HG03025 (cell line): ENCODE results near the gene ERCC3.

Experiments used
- ATAC-seq: cut with Tn5 transposase; IDR thresholded peaks from one replicate; pipeline ENCODE4 v1.9.1; 2021; ENCODE audit warnings: mild to moderate bottlenecking, moderate library complexity; ENCODE audit not compliant: unreplicated experiment, low FRiP score

The ERCC3 gene

DNA sequence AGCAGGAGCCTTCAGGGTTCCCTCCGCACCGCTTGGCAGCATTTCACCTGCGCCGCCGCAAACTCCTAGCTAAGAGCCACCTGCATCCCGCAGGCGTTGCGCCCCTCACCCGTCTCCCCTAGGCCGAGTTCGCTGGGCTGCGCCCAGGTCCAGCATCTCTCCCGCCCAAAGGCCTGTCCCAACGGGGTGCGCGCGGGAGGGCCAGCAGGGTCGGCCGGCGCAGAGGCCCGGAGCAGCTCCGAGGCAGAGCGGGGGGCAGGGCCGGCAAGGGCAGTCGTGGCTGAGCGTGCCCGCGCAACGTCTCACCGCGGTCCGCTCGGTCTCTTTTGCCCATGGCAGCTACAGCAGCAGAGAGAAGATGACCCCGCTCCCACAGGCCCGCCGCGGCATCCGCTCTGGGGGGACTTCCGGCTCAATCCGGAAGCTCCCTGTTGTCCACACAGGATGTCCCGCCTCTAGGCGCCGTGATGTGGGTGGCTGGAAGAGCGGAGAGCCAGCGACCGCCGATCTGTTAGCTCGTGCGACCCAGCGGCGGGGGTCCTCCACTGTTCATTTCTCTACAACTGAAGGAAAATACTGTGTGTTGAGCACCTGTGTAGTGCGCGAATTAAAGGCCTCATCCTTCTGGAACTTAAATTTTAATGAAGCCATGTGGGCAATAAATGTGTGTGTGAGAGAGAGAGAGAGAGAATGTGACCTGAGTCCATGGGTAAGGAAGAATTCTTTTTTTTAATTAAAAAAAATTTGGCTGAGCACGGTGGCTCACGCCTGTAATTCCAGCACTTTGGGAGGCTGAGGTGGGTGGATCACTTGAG is at the start of gene ERCC3:
TSS of gene ERCC3 (minus strand) at position 397 of the 815 bp plus-strand sequence. CDS start at position 334, 63 bp downstream.
- ATAC-seq, result peak; percentile 97

DNA sequence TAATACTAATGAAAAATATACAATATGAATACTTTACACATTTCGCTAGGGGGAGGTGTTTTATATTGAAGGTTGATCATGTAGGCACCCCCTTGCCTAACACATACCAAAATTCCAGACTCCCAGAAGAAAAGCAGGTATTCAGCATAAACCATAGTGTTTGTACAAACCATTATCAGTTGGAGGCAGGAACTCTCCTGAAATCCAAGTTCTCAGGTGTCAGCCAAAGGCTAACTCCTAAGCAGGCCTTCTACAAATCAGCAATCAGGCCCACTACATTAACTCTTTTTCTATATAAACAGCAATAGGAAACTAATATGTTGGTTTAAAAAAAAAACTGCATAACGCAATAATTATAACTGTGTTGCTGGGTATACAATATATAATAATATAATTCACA is 49.3 kb upstream of the ERCC3 start:
- no peak for ATAC-seq

- ATAC-seq, result peak; percentile 59
These were observed 48.2 kb upstream of the ERCC3 start for GRCh38 chr2:127342101-127342500.

GRCh38 chr2:127332335-127332734 is 38.4 kb upstream of the ERCC3 start:
- no peak for ATAC-seq

- ATAC-seq, result no peak
These were observed 36.8 kb upstream of the ERCC3 start for GRCh38 chr2:127330753-127331152.

DNA sequence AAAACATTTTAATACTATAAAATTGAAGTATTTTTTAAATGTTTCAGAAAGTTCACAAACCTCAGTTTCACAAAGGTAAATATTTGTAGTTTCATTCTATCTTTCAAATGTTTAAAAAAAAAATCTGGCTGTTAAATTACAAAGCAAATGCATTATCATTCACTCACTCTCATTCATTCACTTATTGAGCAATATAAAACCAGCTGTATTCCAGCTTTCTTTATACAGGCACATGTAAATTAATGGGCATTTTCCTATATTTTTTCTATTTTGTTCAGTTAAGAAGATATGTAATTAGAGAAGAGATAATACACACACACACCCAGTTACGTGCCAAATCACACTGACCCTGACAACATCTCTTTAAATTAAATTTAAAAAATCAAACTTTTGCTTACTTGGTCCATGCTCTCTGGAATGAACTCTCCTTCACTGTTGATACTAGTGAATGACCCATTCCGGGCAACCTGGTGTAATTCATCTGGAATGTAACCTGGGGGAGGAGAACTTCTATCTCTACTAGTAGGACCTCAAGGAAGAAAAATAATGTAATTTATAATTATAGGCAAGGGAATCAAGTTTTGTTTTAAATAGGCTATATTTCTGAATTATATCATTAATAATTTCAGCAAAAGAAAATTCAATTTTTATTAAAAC is 32.5 kb upstream of the ERCC3 start:
- no peak for ATAC-seq

- no peak for ATAC-seq
These were observed 30.7 kb upstream of the ERCC3 start for GRCh38 chr2:127324635-127325034.

DNA sequence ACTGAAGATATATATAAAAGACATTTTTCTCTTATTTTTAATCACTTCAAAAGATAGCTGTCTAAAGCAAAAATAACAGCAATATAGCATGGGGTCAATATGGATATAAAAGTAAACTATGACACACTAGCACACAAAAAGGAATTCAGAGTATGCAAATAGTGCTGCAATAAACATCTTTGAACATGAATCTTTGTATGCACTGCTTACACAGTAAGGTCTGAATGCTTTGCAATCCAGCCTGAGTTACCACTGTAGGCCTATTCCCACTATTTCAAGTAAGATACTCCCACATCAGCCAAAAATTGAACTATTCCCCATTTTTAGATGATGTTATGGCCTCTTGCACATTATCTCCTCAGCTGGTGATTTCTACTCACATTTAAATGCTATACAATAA is 27.4 kb upstream of the ERCC3 start:
- no peak for ATAC-seq

GRCh38 chr2:127320586-127321275 is 26.8 kb upstream of the ERCC3 start:
- ATAC-seq, result no peak

GRCh38 chr2:127320067-127320466 is 26.1 kb upstream of the ERCC3 start:
- no peak for ATAC-seq

DNA sequence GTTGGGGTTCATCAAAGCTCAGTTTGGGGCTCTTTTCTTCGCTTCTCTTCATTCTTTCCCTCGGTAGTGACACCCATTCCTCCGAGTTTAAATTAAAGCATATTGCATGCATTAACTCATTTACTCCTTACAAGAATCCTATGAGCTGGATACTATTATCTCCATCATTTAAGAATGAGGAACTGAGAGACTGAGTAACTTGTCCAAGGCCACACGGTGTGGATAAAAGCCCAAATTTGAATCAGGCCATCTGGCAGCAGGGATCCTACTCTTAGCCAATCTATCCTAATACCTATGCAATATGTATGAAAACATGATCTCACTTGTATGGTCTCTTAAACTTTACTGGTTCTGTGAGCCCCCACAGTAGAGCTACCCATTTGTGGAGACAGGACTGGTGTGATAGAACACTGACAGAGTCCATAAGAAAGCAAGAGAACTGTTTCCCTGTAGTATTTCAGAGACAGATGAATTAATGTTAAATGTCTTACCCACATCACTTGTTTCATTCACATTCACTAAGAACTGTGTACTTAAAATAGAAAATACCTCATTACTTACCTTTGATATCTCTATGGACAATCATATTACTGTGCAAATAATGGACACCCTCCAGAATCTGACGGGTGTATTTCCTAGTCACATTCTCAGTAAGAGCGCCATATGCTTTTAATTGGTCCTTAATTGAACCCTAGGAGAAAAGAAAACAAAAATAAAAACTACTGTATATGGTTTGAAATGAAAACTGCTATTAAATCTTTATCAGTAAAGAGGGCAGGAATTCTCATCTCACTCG is 20.4 kb upstream of the ERCC3 start:
- no peak for ATAC-seq

GRCh38 chr2:127313406-127313805 is 19.5 kb upstream of the ERCC3 start:
- ATAC-seq, result peak; percentile 77

- ATAC-seq, result no peak
These were observed 17.0 kb upstream of the ERCC3 start for GRCh38 chr2:127310980-127311379.

- ATAC-seq, result no peak
These were observed 15.5 kb upstream of the ERCC3 start for GRCh38 chr2:127309468-127309867.

- no peak for ATAC-seq
These were observed 14.7 kb upstream of the ERCC3 start for GRCh38 chr2:127308586-127309138.

DNA sequence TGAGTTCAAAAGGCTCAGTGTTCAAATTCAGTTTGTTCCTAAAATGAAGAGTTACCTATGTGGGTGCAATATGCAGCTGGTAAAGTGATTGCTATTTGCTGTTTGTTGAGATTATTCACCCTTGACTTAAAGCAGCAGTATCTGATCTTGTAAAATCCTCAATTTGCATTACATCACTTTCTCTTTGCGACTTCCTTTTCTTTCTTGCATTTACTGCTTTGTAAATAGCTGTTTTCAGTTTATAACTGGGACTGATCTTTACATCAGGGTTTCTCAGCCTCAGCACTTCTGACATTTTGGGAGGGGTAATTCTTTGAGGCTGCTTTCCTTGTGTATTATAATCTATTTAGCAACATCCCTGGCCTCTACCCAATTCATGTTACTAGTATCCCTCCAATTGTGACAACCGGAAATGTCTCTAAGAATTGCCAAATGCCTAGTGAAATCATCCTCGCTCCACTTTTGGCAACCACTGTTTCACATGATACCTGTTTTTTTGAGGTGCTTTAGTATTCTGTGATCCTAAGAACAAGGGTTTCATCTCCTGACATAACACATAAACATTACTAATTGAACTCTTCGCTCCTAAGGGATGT is 12.1 kb upstream of the ERCC3 start:
- no peak for ATAC-seq

- no peak for ATAC-seq
These were observed 8.2 kb upstream of the ERCC3 start for GRCh38 chr2:127302168-127302567.

DNA sequence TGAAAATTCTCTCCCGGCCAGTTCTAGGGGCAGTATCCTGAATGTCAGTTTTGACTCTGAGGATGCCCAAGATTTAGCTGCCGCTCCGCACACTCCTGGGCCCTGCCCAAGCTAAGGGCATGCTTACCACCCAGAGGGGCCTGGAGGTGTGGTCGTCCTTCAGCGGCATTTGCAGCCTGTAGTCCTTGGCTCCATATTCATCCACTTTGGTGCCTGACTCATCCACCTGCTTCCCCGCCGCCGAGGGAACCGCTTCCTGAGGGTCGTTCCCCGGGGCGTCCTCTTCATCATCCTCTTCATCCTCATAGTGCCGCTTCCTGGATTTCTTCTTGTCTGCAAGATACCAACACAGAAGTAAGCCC is 577 bp downstream of the ERCC3 start:
- no peak for ATAC-seq

DNA sequence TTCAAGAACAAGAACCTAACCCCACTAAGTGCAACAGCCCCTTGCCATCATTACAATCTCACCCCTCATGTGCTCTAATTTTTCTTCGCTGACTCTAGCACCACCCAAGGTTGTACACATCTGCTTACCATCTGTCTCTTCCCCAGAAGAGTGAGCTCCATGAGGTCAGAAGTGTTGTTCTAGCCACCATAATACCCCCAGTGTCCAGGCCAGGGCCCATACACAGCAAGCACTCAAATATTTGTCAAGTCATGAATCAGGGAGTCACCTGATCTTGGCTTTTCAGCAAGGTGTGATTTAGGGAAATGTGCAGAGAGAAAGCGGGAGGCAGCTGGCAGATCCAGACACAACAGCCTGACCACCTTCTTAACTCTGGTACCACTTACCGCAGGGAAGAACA is 5.7 kb downstream of the ERCC3 start:
- ATAC-seq, result no peak

DNA sequence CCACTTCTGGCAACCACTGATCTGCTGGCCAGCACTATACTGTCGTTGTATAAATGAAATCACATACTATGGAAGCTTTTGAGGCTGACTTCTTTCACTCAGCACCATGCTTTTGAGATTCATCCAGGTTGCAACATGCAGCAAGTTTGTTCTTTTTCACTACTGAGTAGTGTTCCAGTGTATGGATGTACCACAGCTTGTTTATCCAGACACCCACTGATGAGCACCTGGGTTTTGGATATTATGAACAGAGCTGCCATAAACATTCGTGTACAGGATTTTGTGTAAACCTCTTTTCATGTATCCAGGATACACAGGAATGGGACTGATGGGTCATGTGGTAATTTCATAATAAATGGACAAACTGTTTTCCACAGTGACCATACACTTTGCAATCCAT is 10.7 kb downstream of the ERCC3 start:
- ATAC-seq, result no peak
